ENCODE results near the gene ABCC4.
"Not testable (repeated sequence)": the region's sequence is repeated elsewhere in the genome, so short reads cannot be mapped to it uniquely, and the experiment has no call there.

The ABCC4 gene

GRCh38 chr13:95207769-95208366, 93.4 kb downstream of the ABCC4 start:
- no peak for TF ChIP-seq CTCF (IDR thresholded peaks at IDR 0.05; ENCODE audit: borderline replicate concordance, insufficient read depth, low read depth, low read length)
- no peak overlapping the region for H3K4me3 ChIP-seq (ENCODE audit: low read depth, low read length)

- no peak overlapping the region for H3K4me3 ChIP-seq (ENCODE audit: low read depth, low read length)
- no peak for TF ChIP-seq CTCF (IDR thresholded peaks at IDR 0.05; ENCODE audit: borderline replicate concordance, insufficient read depth, low read depth, low read length)
Observed at GRCh38 chr13:95206116-95206515, 95.1 kb downstream of the ABCC4 start.

GRCh38 chr13:95204231-95204765, 97.0 kb downstream of the ABCC4 start:
- no peak for TF ChIP-seq CTCF (IDR thresholded peaks at IDR 0.05; ENCODE audit: borderline replicate concordance, insufficient read depth, low read depth, low read length)
- no peak overlapping the region for H3K4me3 ChIP-seq (ENCODE audit: low read depth, low read length)

GRCh38 chr13:95201814-95202651, 99.2 kb downstream of the ABCC4 start:
- no peak overlapping the region for H3K4me3 ChIP-seq (ENCODE audit: low read depth, low read length)
- TF ChIP-seq CTCF (IDR thresholded peaks at IDR 0.05; ENCODE audit: borderline replicate concordance, insufficient read depth, low read depth, low read length) = no peak

- H3K4me3 ChIP-seq (ENCODE audit: low read depth, low read length) = not testable (repeated sequence)
Observed at GRCh38 chr13:95200386-95200957, 100.8 kb downstream of the ABCC4 start.

- TF ChIP-seq CTCF (IDR thresholded peaks at IDR 0.05; ENCODE audit: borderline replicate concordance, insufficient read depth, low read depth, low read length) = no peak
- no peak overlapping the region for H3K4me3 ChIP-seq (ENCODE audit: low read depth, low read length)
Observed at GRCh38 chr13:95199896-95200295, 101.4 kb downstream of the ABCC4 start.

GRCh38 chr13:95198606-95199005, 102.6 kb downstream of the ABCC4 start:
- not testable (repeated sequence) for H3K4me3 ChIP-seq (ENCODE audit: low read depth, low read length)

GRCh38 chr13:95197548-95197947, 103.7 kb downstream of the ABCC4 start:
- H3K4me3 ChIP-seq (ENCODE audit: low read depth, low read length) = no peak overlapping the region
- TF ChIP-seq CTCF (IDR thresholded peaks at IDR 0.05; ENCODE audit: borderline replicate concordance, insufficient read depth, low read depth, low read length) = no peak

All from GM12875 (cell line).